GM19395 (cell line): ENCODE data around the gene EEF1AKMT3.
A peak's percentile ranks its signal among the peaks of the same experiment; 100 is the strongest.

Experiments
- ATAC-seq: cut with Tn5 transposase; IDR thresholded peaks from one replicate; pipeline ENCODE4 v1.9.1; 2021; ENCODE audit warnings: mild to moderate bottlenecking, moderate library complexity; ENCODE audit not compliant: unreplicated experiment

The EEF1AKMT3 gene

DNA sequence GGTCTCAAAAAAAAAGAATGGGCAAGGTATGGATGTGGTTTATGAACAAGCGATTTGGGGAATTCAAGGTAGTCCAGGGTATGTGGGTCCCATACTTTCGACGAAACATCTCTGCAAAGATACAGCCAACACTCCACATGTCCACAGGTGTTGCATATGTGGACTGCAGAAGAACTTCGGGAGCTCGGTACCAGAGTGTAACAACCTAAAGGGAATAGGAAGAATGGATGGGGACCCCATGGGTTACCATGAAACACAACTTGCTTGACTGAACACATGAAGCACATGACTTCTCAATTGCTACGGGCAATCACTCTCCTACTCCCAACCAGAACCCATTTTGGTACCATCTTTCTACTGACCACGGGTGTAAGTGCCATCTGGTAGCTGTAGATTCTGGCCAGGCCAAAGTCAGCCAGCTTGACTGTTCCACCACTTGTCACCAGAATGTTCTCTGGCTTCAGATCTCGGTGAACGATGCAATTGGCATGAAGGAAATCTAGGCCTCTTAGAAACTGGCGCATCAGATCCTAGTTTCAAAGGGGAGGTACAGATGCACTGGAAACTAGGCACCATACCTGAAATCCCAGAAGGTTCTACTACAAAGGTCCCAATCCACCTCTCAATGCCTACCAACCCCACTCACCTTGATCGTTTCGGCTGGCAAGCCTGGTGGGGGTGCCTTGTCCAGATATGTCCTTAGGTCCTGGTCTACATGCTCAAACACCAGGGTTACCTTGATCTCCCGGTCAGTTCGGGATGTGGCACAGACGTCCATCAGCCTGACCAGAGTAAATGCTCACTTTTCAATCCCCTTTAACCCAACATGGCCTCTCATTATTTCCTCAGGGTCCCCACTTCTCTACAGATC is 21.6 kb upstream of the EEF1AKMT3 start:
- ATAC-seq = no peak

DNA sequence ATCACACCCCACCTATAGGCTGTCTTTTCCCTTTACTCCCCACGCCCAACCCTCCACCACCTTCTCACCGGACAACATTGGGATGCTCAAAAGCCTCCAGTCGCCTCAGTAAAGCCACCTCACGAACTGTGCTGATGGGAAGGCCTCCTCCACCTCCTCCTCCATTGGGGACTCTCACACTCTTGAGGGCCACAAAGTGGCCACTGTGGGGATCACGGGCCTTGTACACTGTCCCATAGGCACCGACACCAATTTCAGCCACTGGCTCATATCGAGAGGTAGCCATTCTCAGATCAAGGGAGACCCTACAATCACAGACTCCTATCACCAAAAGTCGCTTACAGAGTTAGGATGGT is 21.0 kb upstream of the EEF1AKMT3 start:
- ATAC-seq = no peak

DNA sequence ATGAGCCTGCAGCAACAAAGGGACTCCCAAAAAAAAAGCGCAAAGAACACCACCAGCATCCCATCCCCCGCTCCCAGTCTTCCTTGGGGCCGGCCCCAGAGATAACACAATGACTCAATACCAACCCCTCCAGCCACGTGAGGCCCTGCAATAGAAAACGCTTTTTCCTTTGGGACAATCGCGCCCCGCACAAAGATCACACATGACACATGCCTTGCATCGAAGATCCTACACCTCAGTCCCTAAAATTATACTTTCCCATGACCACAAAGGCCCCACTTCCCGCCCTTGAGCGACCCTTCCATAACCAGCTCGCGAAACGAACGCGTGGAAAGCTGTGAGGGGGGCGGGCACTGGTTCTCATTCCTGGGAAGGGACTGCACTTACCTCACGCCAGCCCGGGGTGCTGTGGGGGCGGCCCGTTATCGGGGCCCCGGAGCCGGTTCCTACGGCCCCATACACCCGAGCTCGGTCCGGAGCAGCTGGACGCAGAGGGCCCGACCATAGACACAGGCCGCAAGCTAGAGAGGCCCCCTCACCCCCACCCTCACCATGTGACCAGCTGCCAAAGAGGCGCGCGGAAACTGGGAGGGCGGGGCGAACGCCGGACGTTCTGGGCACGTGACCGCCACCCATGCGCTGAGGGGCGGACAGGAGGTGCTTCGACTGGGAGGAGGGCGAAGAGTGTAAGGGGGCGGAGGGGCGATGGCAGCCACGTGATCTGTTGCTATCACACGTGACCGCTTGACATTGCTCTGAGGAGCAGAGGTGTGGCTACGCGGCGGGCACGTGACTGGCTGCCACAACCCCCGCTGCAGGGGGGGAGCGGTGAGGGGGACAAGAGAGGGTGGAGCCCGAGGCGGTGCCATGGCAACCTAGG is 20.4 kb upstream of the EEF1AKMT3 start, which contains the start of gene CDK4:
Gene CDK4 (minus strand): TSS at position 523 of the 880 bp plus-strand sequence. CDS start 593 bp downstream, outside the sequence.
- peak; percentile 73 for ATAC-seq

DNA sequence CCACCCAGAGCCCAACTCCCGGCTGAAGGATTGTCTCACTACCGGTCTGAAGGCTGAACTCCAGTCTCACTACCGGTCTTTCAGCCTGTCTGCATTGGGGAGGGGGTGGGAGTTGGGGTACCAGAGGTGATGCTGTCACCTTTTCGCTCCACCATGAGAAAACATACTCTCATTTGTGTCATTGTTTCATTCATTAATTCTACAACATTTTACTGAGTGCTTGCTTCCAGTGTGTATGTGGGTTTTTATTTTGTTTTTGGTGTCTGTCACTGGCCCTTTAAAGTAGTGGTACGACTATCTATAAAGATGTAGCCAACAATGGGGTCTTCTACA is 19.8 kb upstream of the EEF1AKMT3 start:
- ATAC-seq = no peak

DNA sequence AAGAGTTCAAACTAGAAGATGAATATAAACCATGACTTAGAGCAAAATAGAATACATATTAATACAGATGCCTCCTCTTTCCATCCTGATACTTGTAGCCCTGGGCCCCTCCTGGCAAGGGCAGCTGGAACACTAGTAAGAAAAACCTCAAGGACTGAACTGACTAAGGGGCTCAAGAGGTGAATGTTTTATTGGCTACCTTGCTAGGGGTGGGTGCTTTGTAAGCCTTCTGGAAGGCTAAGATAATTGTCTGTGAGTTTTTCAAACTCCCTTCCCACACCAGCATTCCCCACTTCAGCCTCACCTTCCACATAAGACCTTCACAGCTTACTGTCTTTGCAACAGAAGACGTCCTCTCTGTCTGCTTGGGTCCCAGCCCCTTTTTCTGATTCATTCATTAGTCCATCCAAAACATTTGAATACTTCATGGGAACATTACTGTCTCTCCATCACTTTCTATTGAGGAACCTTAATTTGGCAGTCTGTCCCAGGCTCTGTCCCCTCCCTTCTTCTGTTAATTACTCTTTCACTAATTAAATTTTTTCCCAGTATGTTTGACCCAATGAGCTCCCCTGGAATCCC is 18.6 kb upstream of the EEF1AKMT3 start:
- no peak for ATAC-seq

DNA sequence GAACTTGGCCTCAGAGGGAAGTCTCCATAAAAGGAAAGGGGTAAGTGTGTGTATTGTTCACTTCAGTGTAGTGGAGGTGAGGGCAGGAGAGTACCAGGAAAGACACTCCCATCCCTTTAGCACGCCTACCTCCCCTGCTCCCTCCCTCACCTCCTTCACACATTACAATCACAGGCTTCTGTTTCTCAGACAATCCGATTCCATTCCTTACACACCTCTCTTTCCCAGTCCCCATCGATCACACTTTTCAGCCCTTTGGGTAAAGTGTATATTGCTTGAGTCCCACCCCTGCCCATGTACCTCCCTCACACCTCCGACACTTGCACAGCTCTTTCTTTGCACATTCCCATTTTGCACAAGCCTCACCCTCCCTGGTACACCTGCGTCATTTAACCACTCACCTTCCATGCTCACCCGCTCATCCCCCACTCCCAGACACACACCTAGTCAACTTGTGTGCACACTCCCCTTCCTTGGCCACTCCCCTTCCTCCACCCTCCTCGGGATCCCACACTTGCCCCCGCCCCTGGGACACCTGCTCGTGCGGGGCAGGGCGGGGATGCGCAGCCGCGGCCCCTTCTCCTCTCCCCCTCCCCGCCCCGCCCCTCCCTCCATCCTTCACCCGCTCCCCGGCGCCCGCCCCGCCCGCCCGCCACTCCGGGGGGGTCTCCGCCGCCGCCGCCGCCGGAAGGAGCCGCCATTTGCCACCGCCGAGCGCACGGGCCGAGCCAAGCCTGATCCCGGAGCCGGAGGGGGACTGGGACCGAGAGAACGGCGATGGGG is 17.8 kb upstream of the EEF1AKMT3 start, which contains the start of gene MARCHF9:
Gene MARCHF9 (plus strand): TSS at position 693 of the 783 bp plus-strand sequence. CDS start 426 bp downstream, outside the sequence.
- peak; percentile 39 for ATAC-seq

DNA sequence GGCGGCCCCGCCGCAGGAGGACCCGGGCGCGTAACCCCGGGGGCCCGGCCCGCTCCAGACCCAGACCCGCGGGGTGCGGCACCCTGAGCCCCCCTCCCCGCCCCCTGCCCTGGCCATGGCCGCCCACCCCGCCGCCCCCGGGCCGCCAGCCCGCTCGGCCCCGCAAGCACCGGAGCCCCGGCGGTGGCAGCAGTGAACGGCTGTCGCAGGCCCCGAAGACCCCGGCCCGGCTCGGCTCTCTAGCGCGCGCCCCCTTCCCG is 17.3 kb upstream of the EEF1AKMT3 start:
- no peak for ATAC-seq

DNA sequence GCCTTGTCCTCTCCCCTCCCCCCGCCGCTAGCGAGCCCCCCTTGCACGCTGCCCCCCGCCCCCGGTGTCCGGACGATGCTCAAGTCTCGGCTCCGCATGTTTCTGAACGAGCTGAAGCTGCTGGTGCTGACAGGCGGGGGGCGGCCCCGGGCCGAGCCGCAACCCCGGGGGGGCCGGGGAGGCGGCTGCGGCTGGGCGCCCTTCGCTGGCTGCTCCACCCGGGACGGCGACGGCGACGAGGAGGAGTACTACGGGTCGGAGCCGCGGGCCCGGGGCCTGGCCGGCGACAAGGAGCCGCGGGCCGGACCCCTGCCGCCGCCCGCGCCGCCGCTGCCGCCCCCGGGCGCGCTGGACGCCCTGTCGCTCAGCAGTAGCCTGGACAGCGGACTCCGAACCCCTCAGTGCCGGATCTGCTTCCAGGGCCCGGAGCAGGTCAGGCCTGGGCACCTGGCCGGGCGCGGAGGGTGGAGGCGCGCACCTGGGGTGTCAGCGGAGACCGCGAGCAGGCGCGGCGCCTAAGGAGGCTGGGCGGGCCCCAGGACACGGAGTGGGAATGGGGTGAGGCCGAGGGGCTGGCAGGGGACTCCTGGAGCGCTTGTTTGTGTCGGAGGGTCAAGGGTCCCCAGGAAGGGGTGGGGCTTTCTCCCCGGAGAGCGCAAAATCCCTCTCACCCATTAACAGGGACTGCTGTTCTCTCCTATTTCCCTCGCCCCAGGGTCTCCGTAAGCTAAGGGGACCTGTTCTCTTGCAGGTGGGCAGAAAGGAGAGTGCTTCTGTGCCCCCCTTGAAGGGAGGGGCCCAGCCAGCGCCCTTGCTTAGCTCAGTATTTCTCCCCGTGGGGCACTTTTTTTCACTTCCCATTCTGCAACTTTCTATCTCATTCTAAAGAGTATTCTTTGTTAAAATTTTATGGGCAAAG is 16.7 kb upstream of the EEF1AKMT3 start:
- no peak for ATAC-seq

DNA sequence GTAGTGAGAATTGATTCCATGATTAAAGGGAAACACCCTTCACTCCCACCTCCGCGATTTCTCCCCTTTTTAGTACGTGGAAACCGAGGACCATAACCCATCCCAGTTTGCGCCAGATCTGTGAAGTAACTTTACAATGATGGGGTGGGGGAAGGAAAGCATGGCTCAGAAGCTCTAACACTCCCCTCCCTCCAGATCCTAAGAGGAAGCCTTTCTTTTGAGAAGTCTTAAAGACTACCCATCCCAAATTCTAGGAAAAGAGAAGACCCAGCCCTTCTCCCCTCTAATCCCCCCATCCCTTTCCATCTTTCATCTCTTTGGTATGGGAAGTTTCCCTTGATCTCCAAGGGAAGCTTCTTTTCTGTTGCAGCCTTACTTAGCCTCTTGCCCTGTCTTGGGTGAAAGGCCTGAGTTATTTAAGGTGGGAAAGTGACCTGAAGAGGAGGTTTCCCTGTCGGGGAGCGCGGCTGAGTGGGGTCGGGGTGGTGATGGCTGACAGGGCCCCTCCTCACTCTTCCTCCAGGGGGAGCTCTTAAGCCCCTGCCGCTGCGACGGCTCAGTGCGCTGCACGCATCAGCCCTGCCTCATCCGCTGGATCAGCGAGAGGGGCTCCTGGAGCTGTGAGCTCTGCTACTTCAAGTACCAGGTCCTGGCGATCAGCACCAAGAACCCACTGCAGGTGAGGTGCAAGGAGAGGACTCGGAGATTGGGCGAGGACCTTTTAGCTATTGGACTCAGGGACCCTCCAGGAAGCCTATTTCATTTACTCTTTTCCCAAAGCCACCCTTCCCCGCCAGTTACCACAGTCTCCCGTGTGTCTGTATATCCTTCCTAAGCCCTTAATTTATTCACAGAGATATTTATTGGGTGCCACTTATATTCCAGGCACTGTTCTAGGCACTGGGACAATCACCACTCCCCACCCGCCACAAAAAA is 15.7 kb upstream of the EEF1AKMT3 start:
- ATAC-seq = peak; percentile 22

DNA sequence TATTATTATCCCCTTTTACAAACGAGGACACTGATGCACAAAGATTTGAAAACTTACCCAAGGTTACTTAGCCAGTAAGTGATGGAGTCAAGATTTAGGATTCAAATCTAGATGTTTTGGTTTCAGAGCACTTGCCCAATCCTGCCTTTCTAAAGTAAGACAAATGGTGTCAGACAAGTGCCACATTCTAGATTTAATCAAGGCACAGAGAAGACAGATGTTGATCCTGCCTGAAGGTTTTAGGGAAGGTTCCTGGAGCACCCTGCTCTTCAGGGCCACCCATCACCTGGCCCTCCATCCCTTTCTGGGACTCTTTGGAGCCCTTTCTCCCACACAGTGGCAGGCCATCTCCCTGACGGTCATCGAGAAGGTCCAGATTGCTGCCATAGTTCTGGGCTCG is 14.6 kb upstream of the EEF1AKMT3 start:
- no peak for ATAC-seq

DNA sequence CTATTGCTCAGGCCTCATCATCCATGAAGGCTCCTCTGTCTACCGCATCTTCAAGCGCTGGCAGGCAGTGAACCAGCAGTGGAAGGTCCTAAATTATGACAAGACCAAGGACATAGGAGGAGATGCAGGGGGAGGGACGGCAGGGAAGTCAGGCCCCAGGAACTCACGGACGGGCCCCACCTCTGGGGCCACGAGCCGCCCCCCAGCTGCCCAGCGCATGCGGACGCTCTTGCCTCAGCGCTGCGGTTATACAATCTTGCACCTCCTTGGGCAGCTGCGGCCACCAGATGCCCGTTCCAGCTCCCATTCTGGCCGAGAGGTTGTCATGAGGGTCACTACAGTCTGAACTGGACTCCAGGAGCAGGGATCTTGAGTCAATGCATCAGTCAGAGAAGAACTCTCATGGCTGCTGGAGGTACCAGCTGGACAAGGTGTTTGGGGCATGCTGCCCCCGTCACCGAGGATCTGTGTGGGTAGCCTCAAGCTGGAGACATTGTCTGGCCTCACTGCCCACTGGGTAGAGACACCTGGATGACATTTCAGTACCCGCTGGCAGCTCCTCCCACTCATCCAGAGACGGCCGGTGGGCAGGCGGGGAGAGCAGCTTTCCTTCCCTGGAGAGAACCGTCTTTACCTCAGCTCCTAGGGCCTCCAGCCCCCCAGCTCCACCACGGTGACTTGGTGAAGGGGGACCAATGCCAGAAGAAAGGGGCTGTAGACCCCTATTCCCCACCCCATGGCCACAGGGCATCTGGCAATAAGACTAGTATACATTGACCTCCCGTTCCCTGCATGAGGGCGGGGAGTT is 13.7 kb upstream of the EEF1AKMT3 start:
- no peak for ATAC-seq

DNA sequence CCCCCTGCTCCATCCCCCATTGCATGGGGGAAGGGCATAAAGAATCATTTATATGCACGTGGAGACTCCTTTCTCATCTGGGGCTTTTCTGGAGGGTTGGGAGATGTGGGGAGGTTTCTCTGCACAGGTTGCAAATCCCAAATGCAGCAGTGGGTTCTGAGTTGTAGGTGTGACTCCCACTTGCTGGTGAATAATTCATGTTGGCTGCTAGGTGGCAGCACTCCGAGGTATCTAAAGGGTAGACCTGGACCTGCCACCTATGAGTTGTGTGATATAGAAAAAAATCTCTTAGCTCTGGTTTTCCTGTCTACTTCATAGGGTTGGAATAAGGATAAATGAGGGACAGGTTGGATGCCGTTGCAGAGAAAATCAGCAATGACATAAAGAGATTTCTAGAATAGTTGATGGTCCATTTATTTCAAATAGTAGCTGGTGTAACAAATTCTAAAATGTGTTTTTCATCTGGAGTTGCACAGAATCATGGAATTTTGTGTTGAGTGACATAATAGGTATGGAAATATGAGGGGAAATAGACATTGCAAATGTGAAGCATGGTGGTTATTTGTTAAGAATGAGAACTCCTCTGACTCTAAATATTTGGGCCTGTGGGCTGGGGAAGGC is 12.9 kb upstream of the EEF1AKMT3 start:
- no peak for ATAC-seq

DNA sequence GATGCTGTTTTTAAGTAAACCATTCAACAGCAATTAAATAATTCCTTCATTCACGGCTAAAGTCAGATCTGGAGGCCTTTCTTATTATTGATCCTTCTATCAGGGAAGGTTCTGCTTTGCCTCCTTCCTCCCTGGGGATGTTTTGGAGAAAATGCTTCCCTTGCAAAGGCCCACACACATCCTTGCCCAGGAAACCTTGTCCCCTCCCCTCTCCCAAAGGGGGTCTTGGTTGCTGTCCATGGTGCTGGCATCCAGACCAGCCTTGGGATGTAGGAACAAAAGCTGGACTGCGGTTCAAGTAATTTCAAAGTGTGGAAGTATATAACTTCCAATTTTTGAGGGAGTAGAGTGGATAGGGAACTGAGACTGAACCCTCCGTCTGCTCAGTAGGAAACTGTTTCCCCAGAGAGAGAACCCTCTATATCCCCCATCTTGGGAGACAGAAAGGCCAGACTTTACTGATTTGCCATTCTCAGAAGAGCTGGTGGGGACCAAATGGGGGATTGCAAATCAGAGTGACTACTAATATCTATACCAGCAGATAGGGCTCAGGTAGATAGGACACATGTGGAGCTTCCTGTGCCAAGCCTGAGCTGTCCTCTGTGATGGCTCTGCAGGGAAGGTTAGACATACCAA is 11.9 kb upstream of the EEF1AKMT3 start:
- ATAC-seq = no peak

DNA sequence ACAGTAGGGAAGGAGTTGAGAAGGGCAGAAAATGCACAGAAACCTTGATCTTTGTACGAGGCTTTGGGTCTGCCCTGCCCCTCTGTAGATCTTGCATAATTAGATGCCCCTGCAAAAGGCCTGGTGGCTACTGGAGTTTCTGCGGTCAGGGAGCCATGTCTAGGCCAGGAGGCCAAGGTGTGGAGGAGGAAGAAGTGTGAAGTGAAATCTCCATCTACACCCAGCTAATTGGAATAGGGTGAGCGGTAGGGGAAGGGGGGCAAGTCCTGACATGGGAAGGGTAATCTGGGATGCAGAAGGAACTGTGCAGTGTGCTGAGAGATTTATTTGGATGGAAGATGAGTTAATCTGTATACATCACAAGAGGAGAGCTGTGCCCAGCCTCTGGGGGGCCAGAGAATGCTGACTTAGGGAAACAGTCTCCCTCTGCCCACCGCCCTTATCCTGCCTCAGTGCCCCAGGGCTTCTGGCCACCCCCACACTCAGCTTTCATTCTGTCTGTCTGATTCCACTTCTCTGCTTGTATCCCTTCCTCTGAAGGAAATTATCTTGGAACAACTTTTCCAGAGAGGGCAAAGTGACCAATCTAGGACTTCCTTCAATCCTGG is 10.9 kb upstream of the EEF1AKMT3 start:
- ATAC-seq = no peak

DNA sequence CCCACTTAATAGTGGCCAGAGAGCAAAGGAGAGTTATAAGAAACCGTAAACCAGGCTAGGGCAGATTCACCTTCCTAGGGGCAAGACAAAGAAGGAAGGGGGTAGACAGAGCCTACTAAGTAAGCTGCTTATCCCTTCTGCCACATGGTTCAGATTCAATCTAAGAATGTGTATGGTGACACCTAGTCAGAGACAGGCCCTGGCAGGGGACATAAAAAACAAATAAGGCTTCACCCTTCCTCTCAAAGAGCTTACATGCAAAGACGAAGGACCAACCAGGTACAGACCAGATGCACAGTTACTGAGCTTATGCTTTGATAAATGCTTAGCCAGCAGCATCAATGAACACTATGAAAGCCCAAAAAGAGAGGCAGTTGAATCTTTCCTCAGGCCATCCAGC is 10.0 kb upstream of the EEF1AKMT3 start:
- no peak for ATAC-seq

DNA sequence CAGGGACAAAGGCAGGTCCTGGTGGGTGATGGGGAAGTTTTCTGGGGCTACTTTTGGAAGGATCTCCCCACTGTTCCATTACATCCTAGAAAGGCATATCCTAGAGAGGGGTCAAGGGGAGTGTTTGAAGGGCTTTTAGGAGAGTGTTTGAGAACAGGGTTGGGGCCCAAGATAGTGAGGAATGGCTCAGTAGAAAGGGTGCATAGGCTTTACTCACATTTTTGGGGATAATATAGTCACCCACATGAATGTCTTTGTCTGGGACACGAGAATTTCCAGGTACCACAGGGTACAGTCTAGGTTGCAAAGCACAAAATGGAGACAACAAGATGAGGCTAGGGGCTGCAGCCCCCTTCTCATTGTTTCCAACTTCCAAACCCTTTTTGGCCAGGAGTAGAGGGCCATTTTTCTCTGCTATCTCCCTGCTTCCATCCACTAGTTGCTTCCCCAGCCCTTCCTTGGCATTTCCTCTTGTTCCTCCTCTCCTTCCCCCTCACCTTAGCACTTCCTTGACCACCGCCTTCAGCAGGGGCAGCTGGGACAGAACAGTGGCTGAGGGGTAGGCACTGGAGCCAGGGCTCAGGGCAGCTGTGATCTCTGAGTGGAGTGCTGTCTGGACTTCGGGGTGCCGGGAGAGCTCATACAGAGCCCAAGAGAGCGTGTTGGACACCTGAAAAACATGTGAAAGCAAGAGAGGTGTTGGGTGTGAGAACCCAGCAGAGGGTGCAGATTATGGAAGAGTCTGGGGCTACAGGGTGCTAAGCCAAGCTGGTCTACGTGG is 8.3 kb upstream of the EEF1AKMT3 start:
- no peak for ATAC-seq
